T-helper 1 cell treated with Interleukin-12 subunit alpha and Interleukin-12 subunit beta and Interleukin-4 antibody, amounts not matched to agents 30 μg/mL and 1 μg/mL, for 36 hours (primary cell): ENCODE results near the gene NDUFA13.

Source experiments
- H3K27ac Mint-ChIP-seq: one replicate; pipeline ENCODE4 v1.8.0; 2021; ENCODE audit warnings: mild to moderate bottlenecking, mixed read lengths
- H3K27me3 Mint-ChIP-seq: one replicate; pipeline ENCODE4 v1.8.0; 2021; ENCODE audit warnings: low read depth, mixed read lengths
- H3K36me3 Mint-ChIP-seq: one replicate; pipeline ENCODE4 v1.8.0; 2021; ENCODE audit warnings: low read depth, mixed read lengths
- H3K4me1 Mint-ChIP-seq: one replicate; pipeline ENCODE4 v1.8.0; 2021; ENCODE audit warnings: low read depth, mixed read lengths
- H3K4me3 Mint-ChIP-seq: one replicate; pipeline ENCODE4 v1.8.0; 2021; ENCODE audit warnings: mild to moderate bottlenecking, moderate library complexity, mixed read lengths
- H3K9me3 Mint-ChIP-seq: one replicate; pipeline ENCODE4 v1.8.0; 2021; ENCODE audit warnings: mixed read lengths

The NDUFA13 gene

GRCh38 chr19:19531951-19532805 lies 16.2 kb downstream of the NDUFA13 start:
- no peak overlapping the region for H3K4me3 Mint-ChIP-seq
- H3K36me3 Mint-ChIP-seq: peaks cover 9% of the 10 kb centered on the region
- H3K27me3 Mint-ChIP-seq: peaks cover 5% of the 10 kb centered on the region
- H3K9me3 Mint-ChIP-seq: no peaks in the 10 kb centered on the region
- H3K27ac Mint-ChIP-seq: peak overlapping the region; percentile 74
- peaks cover 12% of the 10 kb centered on the region for H3K4me1 Mint-ChIP-seq

- Mint-ChIP-seq H3K27ac (no peak overlapping the region), H3K27me3 (peaks cover 9% of the 10 kb centered on the region)
These were observed 17.0 kb downstream of the NDUFA13 start for GRCh38 chr19:19532806-19533701.

GRCh38 chr19:19533841-19534240 lies 17.8 kb downstream of the NDUFA13 start:
- H3K36me3 Mint-ChIP-seq: peaks cover 12% of the 10 kb centered on the region
- peaks cover 18% of the 10 kb centered on the region for H3K4me1 Mint-ChIP-seq
- H3K4me3 Mint-ChIP-seq: no peak overlapping the region
- peaks cover 15% of the 10 kb centered on the region for H3K27me3 Mint-ChIP-seq
- no peak overlapping the region for H3K27ac Mint-ChIP-seq
- no peaks in the 10 kb centered on the region for H3K9me3 Mint-ChIP-seq

More at GRCh38 chr19:19532806-19533701, 17.0 kb downstream of the NDUFA13 start:
- H3K9me3 Mint-ChIP-seq: no peaks in the 10 kb centered on the region
- peaks cover 14% of the 10 kb centered on the region for H3K4me1 Mint-ChIP-seq
- H3K4me3 Mint-ChIP-seq: no peak overlapping the region
- H3K36me3 Mint-ChIP-seq: peaks cover 9% of the 10 kb centered on the region

GRCh38 chr19:19534556-19535265 lies 18.7 kb downstream of the NDUFA13 start:
- Mint-ChIP-seq H3K27ac (no peak overlapping the region), H3K27me3 (peaks cover 21% of the 10 kb centered on the region), H3K4me3 (no peak overlapping the region), H3K36me3 (peaks cover 10% of the 10 kb centered on the region), H3K9me3 (no peaks in the 10 kb centered on the region), H3K4me1 (peaks cover 20% of the 10 kb centered on the region)

- Mint-ChIP-seq H3K36me3 (peaks cover 10% of the 10 kb centered on the region), H3K27ac (peak overlapping the region; percentile 9), H3K4me1 (peaks cover 21% of the 10 kb centered on the region), H3K9me3 (no peaks in the 10 kb centered on the region), H3K4me3 (no peak overlapping the region), H3K27me3 (peaks cover 21% of the 10 kb centered on the region)
These were observed 19.5 kb downstream of the NDUFA13 start for GRCh38 chr19:19535311-19536191.

- peaks cover 21% of the 10 kb centered on the region for H3K27me3 Mint-ChIP-seq
- H3K27ac Mint-ChIP-seq: no peak overlapping the region
- H3K4me1 Mint-ChIP-seq: peaks cover 20% of the 10 kb centered on the region
- peak overlapping the region; percentile 46 for H3K4me3 Mint-ChIP-seq
- no peaks in the 10 kb centered on the region for H3K9me3 Mint-ChIP-seq
- H3K36me3 Mint-ChIP-seq: peaks cover 8% of the 10 kb centered on the region
These were observed 21.3 kb downstream of the NDUFA13 start for GRCh38 chr19:19537075-19538048.

GRCh38 chr19:19538061-19538784 lies 22.2 kb downstream of the NDUFA13 start, which contains the start of gene CILP2:
CILP2 (plus strand) TSS chr19:19538265; CDS start chr19:19538350, 85 bp downstream.
- peaks cover 8% of the 10 kb centered on the region for H3K36me3 Mint-ChIP-seq
- H3K9me3 Mint-ChIP-seq: no peaks in the 10 kb centered on the region
- no peak within 1 kb of the TSS for H3K4me3 Mint-ChIP-seq
- no peak within 1 kb of the TSS for H3K27ac Mint-ChIP-seq
- peaks cover 21% of the 10 kb centered on the region for H3K4me1 Mint-ChIP-seq
- peaks cover 21% of the 10 kb centered on the region for H3K27me3 Mint-ChIP-seq

- no peak overlapping the region for H3K4me3 Mint-ChIP-seq
- no peaks in the 10 kb centered on the region for H3K9me3 Mint-ChIP-seq
- H3K4me1 Mint-ChIP-seq: peaks cover 21% of the 10 kb centered on the region
- H3K27ac Mint-ChIP-seq: no peak overlapping the region
- peaks cover 21% of the 10 kb centered on the region for H3K27me3 Mint-ChIP-seq
- H3K36me3 Mint-ChIP-seq: peaks cover 8% of the 10 kb centered on the region
These were observed 22.8 kb downstream of the NDUFA13 start for GRCh38 chr19:19538785-19539166.

GRCh38 chr19:19539698-19540063 lies 23.7 kb downstream of the NDUFA13 start:
- Mint-ChIP-seq H3K4me3 (no peak overlapping the region), H3K9me3 (no peaks in the 10 kb centered on the region), H3K27me3 (peaks cover 21% of the 10 kb centered on the region), H3K36me3 (peaks cover 3% of the 10 kb centered on the region), H3K4me1 (peaks cover 21% of the 10 kb centered on the region), H3K27ac (no peak overlapping the region)

- H3K27ac Mint-ChIP-seq: no peak overlapping the region
- H3K4me1 Mint-ChIP-seq: peaks cover 21% of the 10 kb centered on the region
- H3K9me3 Mint-ChIP-seq: no peaks in the 10 kb centered on the region
- H3K36me3 Mint-ChIP-seq: peaks cover 3% of the 10 kb centered on the region
- peak overlapping the region; percentile 58 for H3K4me3 Mint-ChIP-seq
- H3K27me3 Mint-ChIP-seq: peaks cover 21% of the 10 kb centered on the region
These were observed 24.2 kb downstream of the NDUFA13 start for GRCh38 chr19:19540064-19540714.

- H3K9me3 Mint-ChIP-seq: no peaks in the 10 kb centered on the region
- peaks cover 3% of the 10 kb centered on the region for H3K36me3 Mint-ChIP-seq
- H3K27ac Mint-ChIP-seq: no peak overlapping the region
- peaks cover 21% of the 10 kb centered on the region for H3K4me1 Mint-ChIP-seq
- H3K27me3 Mint-ChIP-seq: peaks cover 21% of the 10 kb centered on the region
- H3K4me3 Mint-ChIP-seq: peak overlapping the region; percentile 58
These were observed 24.9 kb downstream of the NDUFA13 start for GRCh38 chr19:19540715-19541515.
